ENCODE data around the gene HDAC4. TPM values are rescaled to one million over a fixed set of nuclear protein-coding genes. Genes with fewer than 3 reads are reported as not detected.

The HDAC4 gene
- total RNA-seq, 4 donors from 2014 or later, result 68.0 to 123 (median 86.5) TPM

- TF ChIP-seq EP300 (IDR thresholded peaks at IDR 0.05), result no peak
- no peak for DNase-seq (ENCODE audit: low spot score in 2 of 2)
- WGBS, 2 donors, result 67% methylated on average over 19 of the region's 19 CpGs
These were observed 384.7 kb downstream of the HDAC4 start for GRCh38 chr2:239015901-239016675.

DNA sequence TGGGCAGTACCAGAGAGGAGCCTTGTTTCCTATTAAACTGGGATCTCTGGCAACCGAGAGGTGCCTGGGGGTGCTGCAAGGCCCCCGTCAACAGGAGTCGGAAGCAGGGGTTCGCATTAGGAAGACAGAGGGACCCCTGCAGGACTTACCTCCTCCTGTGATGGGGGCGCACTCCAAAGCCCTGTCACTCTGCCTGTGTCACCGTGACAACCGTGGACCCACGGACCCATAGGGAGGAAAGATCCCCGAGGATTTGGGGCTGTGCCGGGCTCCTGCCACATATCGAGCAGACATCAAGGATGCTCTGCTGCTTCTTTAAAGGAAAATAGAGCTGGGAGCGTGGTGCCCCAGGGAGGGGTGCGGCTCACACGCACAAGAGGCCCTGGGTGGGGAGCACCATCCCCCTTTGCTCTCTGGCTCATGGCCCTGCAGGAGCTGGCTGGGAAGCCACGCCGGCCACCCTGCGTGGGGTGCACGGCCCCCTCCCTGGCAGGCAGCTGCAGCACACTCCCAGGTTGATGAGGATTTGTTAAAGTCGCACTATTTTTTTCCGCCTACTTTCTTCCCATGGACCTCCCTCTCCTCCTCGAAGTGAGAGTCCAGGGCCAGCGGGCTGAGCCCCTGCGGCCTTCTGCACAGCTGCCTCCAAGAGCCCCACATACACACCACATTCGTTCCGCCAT lies 385.5 kb downstream of the HDAC4 start:
- Histone ChIP-seq H3K4me3 (no peak overlapping the region), H3K9me3 (no peaks in the 10 kb centered on the region), H3K36me3 (no peaks in the 10 kb centered on the region), H3K27me3 (peaks cover 0 to 26% of the 10 kb centered on the region in 2 donors), H3K4me1 (peaks cover 0 to 7% (median 0%) of the 10 kb centered on the region in 4 donors), H3K27ac (no peak overlapping the region)
- 59 to 62% methylated on average over 25 of the region's 25 CpGs for WGBS, 2 donors
- TF ChIP-seq, protein P1, sequence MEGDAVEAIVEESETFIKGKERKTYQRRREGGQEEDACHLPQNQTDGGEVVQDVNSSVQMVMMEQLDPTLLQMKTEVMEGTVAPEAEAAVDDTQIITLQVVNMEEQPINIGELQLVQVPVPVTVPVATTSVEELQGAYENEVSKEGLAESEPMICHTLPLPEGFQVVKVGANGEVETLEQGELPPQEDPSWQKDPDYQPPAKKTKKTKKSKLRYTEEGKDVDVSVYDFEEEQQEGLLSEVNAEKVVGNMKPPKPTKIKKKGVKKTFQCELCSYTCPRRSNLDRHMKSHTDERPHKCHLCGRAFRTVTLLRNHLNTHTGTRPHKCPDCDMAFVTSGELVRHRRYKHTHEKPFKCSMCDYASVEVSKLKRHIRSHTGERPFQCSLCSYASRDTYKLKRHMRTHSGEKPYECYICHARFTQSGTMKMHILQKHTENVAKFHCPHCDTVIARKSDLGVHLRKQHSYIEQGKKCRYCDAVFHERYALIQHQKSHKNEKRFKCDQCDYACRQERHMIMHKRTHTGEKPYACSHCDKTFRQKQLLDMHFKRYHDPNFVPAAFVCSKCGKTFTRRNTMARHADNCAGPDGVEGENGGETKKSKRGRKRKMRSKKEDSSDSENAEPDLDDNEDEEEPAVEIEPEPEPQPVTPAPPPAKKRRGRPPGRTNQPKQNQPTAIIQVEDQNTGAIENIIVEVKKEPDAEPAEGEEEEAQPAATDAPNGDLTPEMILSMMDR (IDR thresholded peaks at IDR 0.05), result no peak
- no peak for TF ChIP-seq POLR2A (IDR thresholded peaks at IDR 0.05)
- TF ChIP-seq EP300 (IDR thresholded peaks at IDR 0.05), result no peak
- DNase-seq (ENCODE audit: low spot score in 2 of 2), result no peak

More at GRCh38 chr2:239015901-239016675, 384.7 kb downstream of the HDAC4 start:
- Histone ChIP-seq H3K36me3 (no peaks in the 10 kb centered on the region), H3K9me3 (no peaks in the 10 kb centered on the region), H3K4me1 (peaks cover 0 to 7% (median 0%) of the 10 kb centered on the region in 4 donors), H3K27me3 (peaks cover 0 to 26% of the 10 kb centered on the region in 2 donors), H3K4me3 (no peak overlapping the region), H3K27ac (no peak overlapping the region)

DNA sequence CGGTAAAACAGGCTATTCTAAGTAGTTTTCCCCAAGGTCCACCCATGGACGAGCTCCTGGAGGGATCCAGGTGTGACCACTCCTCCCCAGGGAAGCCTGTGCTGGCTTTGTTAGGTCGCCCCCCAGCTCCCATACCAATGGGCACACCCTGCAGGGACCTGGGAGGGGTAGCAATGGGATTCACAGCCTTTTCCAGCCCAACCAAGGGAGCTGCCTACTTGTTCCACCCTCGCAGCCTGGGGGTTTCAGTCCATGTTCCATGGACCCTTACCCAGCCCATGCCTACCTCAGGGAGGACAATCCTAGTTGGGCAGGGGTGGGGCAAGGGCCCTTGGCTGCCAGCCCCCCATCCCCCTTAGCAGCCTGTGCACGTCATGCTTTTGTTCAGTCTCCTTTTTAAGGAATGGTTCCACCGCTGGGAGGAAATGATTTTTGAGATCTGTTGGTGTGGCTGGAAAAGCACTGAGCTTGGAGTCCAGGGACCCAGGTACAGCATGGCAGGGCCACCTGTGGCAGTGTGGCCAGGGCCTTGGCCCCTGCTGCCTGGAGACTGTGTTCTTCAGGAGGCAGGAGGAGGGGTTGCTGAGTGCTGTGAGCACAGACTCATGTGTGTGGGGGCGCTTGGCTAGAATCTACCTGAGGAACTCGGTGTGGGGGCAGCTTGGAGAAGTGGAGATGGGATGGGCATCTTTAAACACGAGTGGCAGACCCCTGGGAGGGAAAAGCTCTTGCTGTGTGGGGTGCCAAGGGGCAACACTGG lies 386.2 kb downstream of the HDAC4 start:
- H3K4me1 ChIP-seq, result peaks cover 0 to 7% (median 0%) of the 10 kb centered on the region in 4 donors
- H3K27me3 ChIP-seq, result peaks cover 0 to 29% of the 10 kb centered on the region in 2 donors
- WGBS, 2 donors, result 79 to 81% methylated on average over 8 to 9 of the region's 9 CpGs
- H3K36me3 ChIP-seq, result no peaks in the 10 kb centered on the region
- TF ChIP-seq POLR2A (IDR thresholded peaks at IDR 0.05) (no peak), EP300 (IDR thresholded peaks at IDR 0.05) (no peak)
- TF ChIP-seq, protein P1 (IDR thresholded peaks at IDR 0.05), result no peak
- no peak overlapping the region for H3K27ac ChIP-seq
- H3K4me3 ChIP-seq, result no peak overlapping the region
- peak in 1 of 2 donors; percentile 5 for DNase-seq (ENCODE audit: low spot score in 2 of 2)
- no peaks in the 10 kb centered on the region for H3K9me3 ChIP-seq

GRCh38 chr2:239013678-239013976 lies 387.2 kb downstream of the HDAC4 start:
- TF ChIP-seq POLR2A (IDR thresholded peaks at IDR 0.05), result no peak
- TF ChIP-seq, protein P1 (IDR thresholded peaks at IDR 0.05), result no peak
- no peak for TF ChIP-seq EP300 (IDR thresholded peaks at IDR 0.05)
- no peaks in the 10 kb centered on the region for H3K36me3 ChIP-seq
- DNase-seq (ENCODE audit: low spot score in 2 of 2), result no peak
- H3K27ac ChIP-seq, result no peak overlapping the region
- H3K27me3 ChIP-seq, result peaks cover 0 to 26% of the 10 kb centered on the region in 2 donors
- no peaks in the 10 kb centered on the region for H3K9me3 ChIP-seq
- H3K4me3 ChIP-seq, result no peak overlapping the region
- WGBS, 2 donors, result 86 to 89% methylated on average over 6 of the region's 6 CpGs
- H3K4me1 ChIP-seq, result peaks cover 0 to 7% (median 0%) of the 10 kb centered on the region in 4 donors

DNA sequence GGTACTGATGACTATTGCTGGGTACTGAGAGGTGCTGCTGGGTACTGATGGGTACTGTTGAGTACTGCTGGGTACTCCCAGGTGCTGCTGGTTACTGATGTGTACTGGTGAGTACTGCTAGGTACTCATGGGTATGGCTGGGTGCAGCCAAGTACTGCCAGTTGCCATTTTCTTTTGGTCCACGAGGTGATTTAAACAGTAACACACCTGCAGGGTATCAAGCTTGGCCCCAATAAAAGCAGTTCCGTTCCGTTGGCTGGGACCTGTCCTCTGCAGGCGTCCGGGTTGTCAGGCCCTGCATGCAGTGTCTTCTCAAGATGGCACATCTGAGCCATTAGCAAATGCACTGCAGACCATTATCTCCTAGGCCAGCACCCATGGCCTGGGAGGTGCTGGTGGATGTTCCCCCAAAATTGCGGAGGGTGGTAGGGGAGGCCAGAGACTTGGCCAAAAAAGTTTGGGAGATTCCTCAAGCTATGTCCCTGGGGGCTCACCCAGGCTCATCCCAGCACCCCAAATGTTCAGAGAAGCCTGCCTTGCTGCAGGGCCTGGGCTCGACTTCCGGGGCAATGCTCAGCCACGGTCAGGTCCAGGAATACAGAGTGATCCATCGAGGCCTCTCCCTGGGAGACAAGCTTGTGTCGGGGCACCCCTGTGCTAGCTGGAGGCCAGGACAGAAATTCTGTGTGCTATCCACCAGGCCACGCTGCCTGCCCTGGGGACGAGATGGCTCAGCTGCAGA lies 387.7 kb downstream of the HDAC4 start:
- Histone ChIP-seq H3K4me1 (peaks cover 0 to 7% (median 0%) of the 10 kb centered on the region in 4 donors), H3K36me3 (no peaks in the 10 kb centered on the region), H3K27ac (no peak overlapping the region), H3K9me3 (no peaks in the 10 kb centered on the region), H3K4me3 (no peak overlapping the region), H3K27me3 (peaks cover 0 to 26% of the 10 kb centered on the region in 2 donors)
- peak in 1 of 2 donors; percentile 6 for DNase-seq (ENCODE audit: low spot score in 2 of 2)
- TF ChIP-seq POLR2A (IDR thresholded peaks at IDR 0.05), result no peak
- TF ChIP-seq EP300 (IDR thresholded peaks at IDR 0.05), result no peak
- TF ChIP-seq, protein P1 (IDR thresholded peaks at IDR 0.05), result no peak
- 93 to 98% methylated on average over 12 to 13 of the region's 13 CpGs for WGBS, 2 donors

All from tibial nerve (tissue), 4 donors.